Spleen (tissue), 7 donors: ENCODE results near the gene THY1.

Experiments used
- CTCF ChIP-seq, 11 experiments: fragments of 200-600 bp in 7 of 11; fragments of 450-650 bp in 4 of 11; sonication (generic) in 4 of 11; IDR thresholded peaks in 8 of 11; conservative IDR thresholded peaks in 3 of 11; 1 replicate in 7 of 11; 2 replicates in 4 of 11; pipeline versions ENCODE4 v1.4.0 to v1.8.0; 2016 to 2021; ENCODE audit warnings: antibody characterized with exemption in 11 of 11, inconsistent platforms in 4 of 11, mild to moderate bottlenecking in 1 of 11
- POLR2A ChIP-seq, 3 donors: fragments of 450-650 bp; IDR thresholded peaks; one replicate each; pipeline ENCODE4 v1.5.1; 2017; ENCODE audit warnings: antibody characterized with exemption in 3 of 3, mild to moderate bottlenecking in 1 of 3
- donor health status: DM: no; HTN: no; CAD: no; lungs with moderate emphysema.
- donor health status: DM: no; HTN: no; CAD: no.
- donor health status: DM: no; HTN: no; CAD: no.

- TF ChIP-seq CTCF (IDR thresholded peaks at IDR 0.05 in 8 of 11, conservative IDR thresholded peaks at IDR 0.05 in 3 of 11) = no peak
- TF ChIP-seq POLR2A (IDR thresholded peaks at IDR 0.05) = no peak
Observed at GRCh38 chr11:119436711-119437110, 13.7 kb upstream of the THY1 start.
